SK-N-MC (cell line): ENCODE measurements around the gene CCDC158.

Experiments used
- EZH2 ChIP-seq: fragments of 200-600 bp; sonication (generic); IDR thresholded peaks from one replicate; pipeline ENCODE4 v1.6.1; 2017; ENCODE audit warnings: antibody characterized with exemption
- FOXP2 ChIP-seq: optimal IDR thresholded peaks from 2 replicates; pipeline ENCODE3; 2011; ENCODE audit warnings: mild to moderate bottlenecking, moderate library complexity; ENCODE audit not compliant: insufficient read depth; ENCODE audit errors: extremely low read length, control extremely low read depth
- POLR2AphosphoS5 ChIP-seq: IDR thresholded peaks from 2 replicates; pipeline ENCODE4 v1.6.1; 2012; ENCODE audit warnings: mild to moderate bottlenecking, low read depth, low read length, borderline replicate concordance

DNA sequence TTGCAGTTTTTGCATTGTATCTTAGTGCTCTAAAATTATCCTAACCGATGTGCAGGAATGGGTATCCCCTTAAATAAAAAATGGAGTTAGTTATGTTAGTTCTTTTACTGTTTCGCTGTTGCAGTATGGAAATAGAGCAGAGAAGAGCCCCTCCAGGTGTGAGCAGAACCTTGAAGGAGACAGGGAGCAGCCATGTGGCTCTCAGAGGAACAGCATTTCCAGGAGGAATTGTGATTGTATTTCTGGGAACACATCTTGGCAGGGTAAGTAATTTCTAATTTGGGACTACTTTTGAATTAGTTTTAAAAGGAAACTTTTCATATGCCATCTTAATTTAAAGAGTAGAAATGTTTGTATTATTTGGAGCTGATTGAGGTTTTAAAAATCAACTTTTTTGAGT lies 5.3 kb upstream of the CCDC158 start:
- TF ChIP-seq POLR2AphosphoS5 = no peak
- TF ChIP-seq EZH2 = no peak
- TF ChIP-seq FOXP2 = no peak
